Fibroblast of mammary gland (primary cell): ENCODE measurements around the gene LUC7L2.
"Not testable (repeated sequence)": the region's sequence is repeated elsewhere in the genome, so short reads cannot be mapped to it uniquely, and the experiment has no call there.

ENCODE experiments used
- DNase-seq: peaks from one replicate; pipeline ENCODE4 v3.0.0-alpha.2; 2010; ENCODE audit warnings: low read depth
- H3K4me3 ChIP-seq: 2 replicates; pipeline ENCODE4 v1.5.1; 2011; ENCODE audit warnings: low read depth, mild to moderate bottlenecking, low read length, moderate library complexity; ENCODE audit not compliant: control insufficient read depth
- CTCF ChIP-seq: conservative IDR thresholded peaks from 2 replicates; pipeline ENCODE4 v1.5.1; 2011; ENCODE audit warnings: low read depth, low read length, inconsistent platforms; ENCODE audit not compliant: control insufficient read depth, insufficient read depth

LUC7L2 gene

GRCh38 chr7:139426258-139427028 lies 66.7 kb downstream of the LUC7L2 start:
- DNase-seq: no peak
- no peak for TF ChIP-seq CTCF
- no peak overlapping the region for H3K4me3 ChIP-seq

DNA sequence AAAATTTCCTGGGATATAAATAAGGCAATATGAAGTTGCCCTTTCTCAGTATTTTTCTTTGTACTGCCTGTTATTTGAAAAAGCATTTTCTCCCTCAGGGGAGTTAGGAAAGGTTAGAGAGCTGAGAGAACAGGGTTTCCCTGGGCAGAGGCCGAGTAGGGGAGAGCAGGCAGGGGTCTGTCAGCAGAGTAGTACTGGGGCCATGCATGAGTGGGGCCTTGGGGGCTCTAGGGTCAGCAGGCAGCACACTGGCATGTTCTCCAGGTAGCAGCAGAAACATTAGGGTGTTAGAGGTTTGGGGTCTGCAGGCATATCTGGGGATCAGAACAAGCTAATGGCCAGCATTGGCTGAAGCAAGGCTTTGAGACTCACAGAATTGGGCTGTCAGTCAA lies 67.3 kb downstream of the LUC7L2 start:
- no peak for TF ChIP-seq CTCF
- DNase-seq: no peak
- no peak overlapping the region for H3K4me3 ChIP-seq

DNA sequence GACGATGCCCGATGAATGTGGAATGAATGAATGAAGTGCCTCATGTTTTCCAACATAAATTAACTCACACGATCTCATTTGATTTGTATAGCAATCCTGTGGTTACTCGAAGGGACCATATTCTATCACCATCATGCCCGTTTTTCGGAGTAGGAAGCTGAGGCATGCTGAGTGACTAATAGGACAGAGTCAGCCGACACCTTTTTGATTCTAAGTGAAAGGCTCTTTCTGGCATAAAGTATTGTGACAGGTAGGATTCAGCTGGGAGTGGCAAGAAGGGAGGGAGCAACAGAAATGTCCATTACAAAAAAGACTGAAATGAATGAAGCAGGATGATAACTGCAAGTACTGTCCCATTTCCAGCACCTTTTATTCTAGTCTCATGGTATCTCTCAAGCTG lies 68.1 kb downstream of the LUC7L2 start:
- no peak overlapping the region for H3K4me3 ChIP-seq
- no peak for DNase-seq
- no peak for TF ChIP-seq CTCF

GRCh38 chr7:139429735-139430134 lies 70.0 kb downstream of the LUC7L2 start:
- not testable (repeated sequence) for H3K4me3 ChIP-seq, DNase-seq

GRCh38 chr7:139430443-139430842 lies 70.7 kb downstream of the LUC7L2 start:
- no peak for DNase-seq
- no peak overlapping the region for H3K4me3 ChIP-seq
- TF ChIP-seq CTCF: no peak

GRCh38 chr7:139431010-139431409 lies 71.3 kb downstream of the LUC7L2 start:
- no peak overlapping the region for H3K4me3 ChIP-seq
- TF ChIP-seq CTCF: no peak
- DNase-seq: no peak

- no peak for DNase-seq
- no peak overlapping the region for H3K4me3 ChIP-seq
Measured at GRCh38 chr7:139431459-139431858, 71.8 kb downstream of the LUC7L2 start.

More at GRCh38 chr7:139431459-139431858, 71.8 kb downstream of the LUC7L2 start:
- no peak for TF ChIP-seq CTCF
